Transverse colon (tissue), 4 donors: Measurements from ENCODE around the gene MRRF. TPM values are rescaled to one million over a fixed set of nuclear protein-coding genes. Genes with fewer than 3 reads are reported as not detected.

Experiments used
- DNase-seq: peaks from one replicate; pipeline ENCODE4 v3.0.0-alpha.2; 2019
- H3K27ac ChIP-seq, 4 donors: fragments of 200-600 bp; sonication (generic); 2 replicates each; pipeline ENCODE4 v1.5.1; 2016 to 2018; ENCODE audit warnings: inconsistent platforms in 4 of 4
- H3K27me3 ChIP-seq: fragments of 200-600 bp; sonication (generic); 2 replicates; pipeline ENCODE4 v1.5.1; 2017; ENCODE audit warnings: inconsistent platforms
- H3K36me3 ChIP-seq, 4 donors: fragments of 200-600 bp; sonication (generic); 2 replicates each; pipeline ENCODE4 v1.5.1; 2017 to 2019; ENCODE audit warnings: inconsistent platforms in 4 of 4
- H3K4me1 ChIP-seq, 4 donors: fragments of 200-600 bp; sonication (generic); 2 replicates each; pipeline ENCODE4 v1.5.1; 2017 to 2020; ENCODE audit warnings: inconsistent platforms in 4 of 4
- H3K4me3 ChIP-seq, 4 donors: fragments of 200-600 bp; sonication (generic); 1 replicate in 1 of 4; 2 replicates in 3 of 4; pipeline versions ENCODE4 v1.5.1 to v1.6.1; 2017 to 2019; ENCODE audit warnings: inconsistent platforms in 4 of 4
- H3K9me3 ChIP-seq, 2 donors: fragments of 200-600 bp; sonication (generic); 2 replicates each; pipeline ENCODE4 v1.5.1; 2017 to 2019; ENCODE audit warnings: inconsistent platforms in 2 of 2
- CTCF ChIP-seq, 5 experiments: fragments of 200-600 bp in 3 of 5; fragments of 450-650 bp in 2 of 5; sonication (generic) in 3 of 5; IDR thresholded peaks; 1 replicate in 2 of 5; 2 replicates in 3 of 5; pipeline ENCODE4 v1.5.1; 2016 to 2017; ENCODE audit warnings: antibody characterized with exemption in 5 of 5, inconsistent platforms in 3 of 5, mild to moderate bottlenecking in 2 of 5, moderate library complexity in 1 of 5
- EP300 ChIP-seq: sonication (generic); formaldehyde crosslinking; IDR thresholded peaks from one replicate; pipeline ENCODE4 v1.6.1; 2017; ENCODE audit warnings: antibody characterized with exemption, low read depth
- POLR2A ChIP-seq: fragments of 450-650 bp; IDR thresholded peaks from one replicate; pipeline ENCODE4 v1.6.1; 2016; ENCODE audit warnings: antibody characterized with exemption, mild to moderate bottlenecking, moderate library complexity
- POLR2AphosphoS5 ChIP-seq, 3 donors: sonication (generic); formaldehyde crosslinking; IDR thresholded peaks; one replicate each; pipeline ENCODE4 v1.6.1; 2016; ENCODE audit warnings: antibody characterized with exemption in 3 of 3
- WGBS, 2 donors: methylation state at CpG; one replicate each; pipeline ENCODE4 v1.1.5; 2018; ENCODE audit warnings: low coverage in 1 of 2; 5-methylcytosine and 5-hydroxymethylcytosine counted together
- in situ Hi-C, 4 donors: fragments of 200-750 bp; cut with MboI; loops; one replicate each; pipeline versions ENCODE4 v1.15.0 to v1.15.1; 2017; ENCODE audit warnings: low sequenced_read_pairs in 3 of 4, low pct_ligation_motif_present in 1 of 4, low pct_unique_long_range_greater_than_20kb in 1 of 4
- intact Hi-C: fragments of 100-400 bp; cut with DNase I; formaldehyde crosslinking; loops from one replicate; pipeline ENCODE4 v1.15.1; 2023; ENCODE audit warnings: low total_unique reads
- total RNA-seq, 4 donors: library from RNA; depleted of rRNA; stranded (reverse); fragments of >200 nt; gene quantifications; one replicate each; pipeline ENCODE4 v1.1.0, GENCODE V29; 2016

MRRF gene
- total RNA-seq, 4 donors from 2014 or later: 46.0 to 142 (median 53.6) TPM

- no peak for TF ChIP-seq POLR2AphosphoS5 (IDR thresholded peaks at IDR 0.05)
- TF ChIP-seq CTCF (IDR thresholded peaks at IDR 0.05): no peak
- no peak for TF ChIP-seq POLR2A
- no peak for TF ChIP-seq EP300
- H3K27ac ChIP-seq: no peak overlapping the region
- no peak overlapping the region for H3K4me3 ChIP-seq
- DNase-seq: no peak
- no peaks in the 10 kb centered on the region for H3K9me3 ChIP-seq
- H3K4me1 ChIP-seq: peaks cover 3 to 23% (median 8%) of the 10 kb centered on the region in 4 donors
- in situ Hi-C loops: no loop called here
- 78% methylated on average over 3 to 6 of the region's 6 CpGs for WGBS, 2 donors
- intact Hi-C loops: no loop called here
- H3K36me3 ChIP-seq: no peaks in the 10 kb centered on the region
- H3K27me3 ChIP-seq: peaks cover 12% of the 10 kb centered on the region
Observed at GRCh38 chr9:122367774-122368460, 103.2 kb downstream of the MRRF start.

DNA sequence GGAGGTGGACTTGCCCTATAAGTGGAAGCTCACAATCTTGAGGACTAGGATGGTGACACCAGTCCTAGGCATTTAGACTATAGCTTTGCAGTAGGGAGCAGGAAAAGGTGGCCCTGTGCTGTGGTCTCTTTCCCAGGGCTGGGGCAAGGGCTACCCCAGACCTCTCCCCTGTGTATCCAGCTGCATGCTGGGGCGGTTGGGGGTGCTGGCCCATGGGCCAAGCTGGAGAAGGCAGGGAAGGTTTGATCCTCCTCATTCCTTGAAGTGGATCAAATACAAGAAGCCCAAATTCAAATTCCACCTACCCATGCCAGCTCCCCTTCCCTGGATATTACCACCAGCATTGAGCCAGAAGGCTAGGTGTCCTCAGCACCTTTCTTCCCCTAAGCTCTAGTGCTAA, 104.0 kb downstream of the MRRF start:
- TF ChIP-seq POLR2AphosphoS5 (IDR thresholded peaks at IDR 0.05) (no peak), EP300 (no peak), CTCF (IDR thresholded peaks at IDR 0.05) (no peak), POLR2A (no peak)
- Histone ChIP-seq H3K27ac (no peak overlapping the region), H3K9me3 (no peaks in the 10 kb centered on the region), H3K36me3 (no peaks in the 10 kb centered on the region), H3K4me3 (no peak overlapping the region), H3K27me3 (peaks cover 12% of the 10 kb centered on the region), H3K4me1 (peaks cover 3 to 30% (median 8%) of the 10 kb centered on the region in 4 donors)
- no peak for DNase-seq
- intact Hi-C loops: no loop called here
- in situ Hi-C loops: no loop called here
- WGBS, 2 donors: 90% methylated on average over 1 of the region's 1 CpG; no CpG with 5 or more reads in 1 of the 2 donors

- no peaks in the 10 kb centered on the region for H3K9me3 ChIP-seq
- intact Hi-C loops: no loop called here
- H3K4me3 ChIP-seq: peak overlapping the region in 3 of 4 donors; percentile 36 to 61 (median 36)
- peaks cover 12% of the 10 kb centered on the region for H3K27me3 ChIP-seq
- DNase-seq: peak; percentile 37
- peaks cover 3 to 37% (median 14%) of the 10 kb centered on the region in 4 donors for H3K4me1 ChIP-seq
- in situ Hi-C loops: no loop called here
- H3K36me3 ChIP-seq: no peaks in the 10 kb centered on the region
- TF ChIP-seq CTCF (IDR thresholded peaks at IDR 0.05): no peak
- TF ChIP-seq POLR2AphosphoS5 (IDR thresholded peaks at IDR 0.05): no peak
- TF ChIP-seq EP300: no peak
- TF ChIP-seq POLR2A: no peak
- WGBS, 2 donors: 60 to 69% methylated on average over 1 to 5 of the region's 5 CpGs
- H3K27ac ChIP-seq: peak overlapping the region; percentile 68 to 87 (median 78)
Observed at GRCh38 chr9:122370303-122370702, 105.6 kb downstream of the MRRF start.

- intact Hi-C loops: no loop called here
- in situ Hi-C loops: no loop called here
- Histone ChIP-seq H3K36me3 (no peaks in the 10 kb centered on the region), H3K4me1 (peaks cover 11 to 45% (median 22%) of the 10 kb centered on the region in 4 donors), H3K27ac (peak within 1 kb of the TSS; percentile 68 to 87 (median 78)), H3K27me3 (peaks cover 12% of the 10 kb centered on the region), H3K9me3 (no peaks in the 10 kb centered on the region), H3K4me3 (peak within 1 kb of the TSS; percentile 36 to 61 (median 42))
- peak; percentile 68 for DNase-seq
- TF ChIP-seq EP300 (no peak), POLR2A (peak; percentile 24), CTCF (IDR thresholded peaks at IDR 0.05) (no peak), POLR2AphosphoS5 (IDR thresholded peaks at IDR 0.05) (peak in 2 of 3 donors; percentile 63 to 64)
- WGBS, 2 donors: 10% methylated on average over 29 of the region's 39 CpGs; no CpG with 5 or more reads in 1 of the 2 donors
Observed at GRCh38 chr9:122370869-122371755, 106.4 kb downstream of the MRRF start, which contains the start of gene PTGS1. Gene PTGS1 (plus strand): TSS chr9:122371024. CDS start chr9:122371085, 61 bp downstream.
